GM10248 (cell line): ENCODE measurements around the gene NEURL1.
"Not testable (repeated sequence)": the region's sequence is repeated elsewhere in the genome, so short reads cannot be mapped to it uniquely, and the experiment has no call there.

ENCODE experiments used
- CTCF ChIA-PET: fragments of 300-600 bp; sonication (Branson Sonifier 250); formaldehyde crosslinking; extraction: SDS; loops from one replicate; lab custom pipeline; 2021; ENCODE audit warnings: antibody characterized with exemption; lab: Yijun Ruan, JAX
- POLR2A ChIA-PET: fragments of 350-650 bp; sonication (Branson Sonifier 250); formaldehyde crosslinking; extraction: SDS; loops from one replicate; lab custom pipeline; 2020; ENCODE audit warnings: antibody characterized with exemption; lab: Yijun Ruan, JAX
- DNase-seq: peaks from one replicate; pipeline ENCODE4 v3.0.0; 2012; ENCODE audit errors: extremely low spot score
- CTCF ChIP-seq: IDR thresholded peaks from 2 replicates; pipeline ENCODE4 v1.5.1; 2012; ENCODE audit warnings: mild to moderate bottlenecking, low read depth; ENCODE audit errors: extremely low read depth, missing control alignments, control extremely low read depth

NEURL1 gene

GRCh38 chr10:103475437-103475836, 18.1 kb upstream of the NEURL1 start:
- ChIA-PET CTCF (interaction anchor here (0.9 to 8.4 kb wide), 16 partner anchors 8 to 211 kb away, joined by 3 to 95 read pairs (median 6); partner anchors contain the start of genes CALHM2 and NEURL1), POLR2A (no interaction called here)
- no peak for DNase-seq
- no peak for TF ChIP-seq CTCF

- POLR2A ChIA-PET, result interaction anchor here (0.6 kb wide), 2 partner anchors 467 to 707 kb away, joined by 4 to 5 read pairs; no protein-coding TSS in a partner anchor
- peak; percentile 66 for TF ChIP-seq CTCF
- CTCF ChIA-PET, result interaction anchor here (0.7 to 8.4 kb wide), 22 partner anchors 9 to 210 kb away, joined by 3 to 95 read pairs (median 6); partner anchors contain the start of genes CALHM2 and NEURL1
- peak; percentile 75 for DNase-seq
Observed at GRCh38 chr10:103476046-103476768, 17.3 kb upstream of the NEURL1 start.

DNA sequence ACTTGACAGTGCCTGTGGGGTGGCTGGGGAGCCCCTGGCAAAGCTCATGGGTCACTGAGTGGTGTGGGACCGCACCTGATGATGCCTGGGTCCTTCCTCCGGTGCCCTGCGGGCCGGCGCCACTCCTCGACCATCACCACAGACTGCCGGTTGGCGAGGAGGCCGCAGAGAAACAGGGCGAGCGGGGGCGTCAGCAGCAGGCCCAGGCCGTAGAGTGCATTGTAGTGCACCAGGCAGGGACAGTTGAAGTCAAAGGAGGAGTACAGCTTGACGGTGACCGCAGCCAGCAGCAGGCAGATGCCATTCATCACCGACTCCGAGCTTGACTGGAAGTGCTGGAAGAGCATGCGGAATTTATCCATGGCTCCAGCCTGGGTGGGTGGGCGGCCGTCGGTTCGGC, 14.8 kb upstream of the NEURL1 start:
- DNase-seq, result no peak
- TF ChIP-seq CTCF, result no peak
- ChIA-PET CTCF (interaction anchor here (0.7 to 8.4 kb wide), 3 partner anchors 9 to 86 kb away, joined by 3 to 95 read pairs (median 4); no protein-coding TSS in a partner anchor), POLR2A (no interaction called here)

DNA sequence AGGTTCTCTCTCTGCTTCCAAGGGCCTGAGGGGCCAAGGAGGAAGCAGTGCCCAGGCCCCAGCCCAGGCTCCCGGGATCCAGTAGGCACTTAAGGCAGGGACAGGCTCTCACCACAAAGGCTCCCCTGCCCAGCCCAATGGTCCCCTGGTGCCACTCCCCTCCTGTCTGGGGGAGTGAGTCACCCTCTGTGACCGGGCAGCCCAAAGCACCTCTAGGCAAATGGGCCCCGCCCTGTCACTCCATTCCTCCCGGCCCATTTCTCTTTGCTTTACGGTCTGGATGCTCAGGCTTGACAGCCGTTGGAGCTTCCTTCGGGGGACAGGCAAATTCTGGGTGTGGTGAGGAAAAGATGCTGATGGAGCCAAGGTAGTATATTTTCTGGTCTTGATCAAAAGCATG, 14.4 kb upstream of the NEURL1 start, which contains the start of gene CALHM3:
TSS of gene CALHM3 (minus strand) at position 106 of the 400 bp plus-strand sequence. CDS start 208 bp downstream, outside the sequence.
- TF ChIP-seq CTCF, result no peak
- CTCF ChIA-PET, result interaction anchor here (0.7 to 8.4 kb wide), 3 partner anchors 9 to 85 kb away, joined by 3 to 95 read pairs (median 4); no protein-coding TSS in a partner anchor
- POLR2A ChIA-PET, result no interaction called here
- no peak for DNase-seq

DNA sequence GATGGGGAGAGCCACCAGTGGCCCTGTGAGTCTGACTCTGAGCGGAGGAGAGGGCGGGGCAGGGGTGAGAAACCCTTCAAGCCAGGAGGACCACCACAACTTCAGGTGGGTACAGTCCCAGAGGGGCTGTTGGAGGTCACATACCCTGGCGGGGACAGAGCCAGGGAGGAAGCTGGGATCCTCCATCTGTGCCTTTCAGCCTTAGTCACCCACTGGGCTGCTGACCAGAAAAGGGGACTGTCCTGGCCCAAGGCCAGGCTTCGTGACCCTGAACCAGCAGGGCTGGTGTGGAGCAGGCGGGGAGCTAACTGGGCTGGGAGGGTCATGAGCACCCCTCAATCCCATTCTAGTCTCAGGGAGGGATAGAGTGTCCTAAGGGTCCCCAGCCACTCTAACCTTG, 13.0 kb upstream of the NEURL1 start:
- no peak for DNase-seq
- no peak for TF ChIP-seq CTCF
- POLR2A ChIA-PET, result no interaction called here
- CTCF ChIA-PET, result interaction anchor here (0.9 to 8.4 kb wide), 12 partner anchors 8 to 120 kb away, joined by 3 to 95 read pairs (median 4); no protein-coding TSS in a partner anchor

- POLR2A ChIA-PET, result no interaction called here
- CTCF ChIA-PET, result interaction anchor here (0.9 to 8.4 kb wide), 6 partner anchors 12 to 75 kb away, joined by 3 to 135 read pairs (median 24); partner anchors contain the start of genes CALHM2 and NEURL1
- peak; percentile 59 for TF ChIP-seq CTCF
- peak; percentile 74 for DNase-seq
Observed at GRCh38 chr10:103481974-103482531, 11.5 kb upstream of the NEURL1 start.

GRCh38 chr10:103486635-103487409, 6.7 kb upstream of the NEURL1 start:
- DNase-seq, POLR2A ChIA-PET: not testable (repeated sequence)
- CTCF ChIA-PET, result interaction anchor here (0.8 to 5.3 kb wide), 15 partner anchors 7 to 569 kb away, joined by 3 to 135 read pairs (median 9); partner anchors contain the start of genes CNNM2 and NEURL1
